Spleen (tissue), 11 donors: ENCODE results near the gene FUT6. TPM values are rescaled to one million over a fixed set of nuclear protein-coding genes. Genes with fewer than 3 reads are reported as not detected.

ENCODE experiments used
- DNase-seq: peaks from one replicate; pipeline ENCODE4 v3.0.0-alpha.2; 2020
- H3K27ac ChIP-seq, 8 donors: fragments of 200-600 bp; sonication (generic) in 7 of 8; 1 replicate in 4 of 8; 2 replicates in 4 of 8; pipeline versions ENCODE4 v1.5.0 to v1.8.0; 2016 to 2021; ENCODE audit warnings: inconsistent platforms in 4 of 8, mild to moderate bottlenecking in 4 of 8, moderate library complexity in 1 of 8
- H3K27me3 ChIP-seq, 7 donors: fragments of 200-600 bp; sonication (generic) in 6 of 7; replicated peaks in 1 of 7; 1 replicate in 4 of 7; 2 replicates in 3 of 7; pipeline versions ENCODE4 v1.5.0 to v1.8.0; 2016 to 2021; ENCODE audit warnings: inconsistent platforms in 3 of 7, mild to moderate bottlenecking in 1 of 7
- H3K36me3 ChIP-seq, 6 donors: fragments of 200-600 bp; sonication (generic) in 5 of 6; 1 replicate in 4 of 6; 2 replicates in 2 of 6; pipeline versions ENCODE4 v1.5.0 to v1.8.0; 2016 to 2021; ENCODE audit warnings: inconsistent platforms in 2 of 6
- H3K4me1 ChIP-seq, 6 donors: fragments of 200-600 bp; sonication (generic) in 5 of 6; 1 replicate in 3 of 6; 2 replicates in 3 of 6; pipeline versions ENCODE4 v1.5.0 to v1.8.0; 2016 to 2021; ENCODE audit warnings: inconsistent platforms in 3 of 6
- H3K4me3 ChIP-seq, 8 donors: fragments of 200-600 bp; sonication (generic) in 7 of 8; 1 replicate in 4 of 8; 2 replicates in 4 of 8; pipeline versions ENCODE4 v1.5.0 to v1.8.0; 2016 to 2021; ENCODE audit warnings: inconsistent platforms in 4 of 8, mild to moderate bottlenecking in 4 of 8, moderate library complexity in 2 of 8
- H3K9me3 ChIP-seq, 8 donors: fragments of 200-600 bp; sonication (generic) in 7 of 8; 1 replicate in 4 of 8; 2 replicates in 4 of 8; pipeline versions ENCODE4 v1.5.0 to v1.8.0; 2016 to 2021; ENCODE audit warnings: inconsistent platforms in 4 of 8
- CTCF ChIP-seq, 11 experiments: fragments of 200-600 bp in 7 of 11; fragments of 450-650 bp in 4 of 11; sonication (generic) in 4 of 11; IDR thresholded peaks in 8 of 11; conservative IDR thresholded peaks in 3 of 11; 1 replicate in 7 of 11; 2 replicates in 4 of 11; pipeline versions ENCODE4 v1.4.0 to v1.8.0; 2016 to 2021; ENCODE audit warnings: antibody characterized with exemption in 11 of 11, inconsistent platforms in 4 of 11, mild to moderate bottlenecking in 1 of 11
- POLR2A ChIP-seq, 3 donors: fragments of 450-650 bp; IDR thresholded peaks; one replicate each; pipeline ENCODE4 v1.5.1; 2017; ENCODE audit warnings: antibody characterized with exemption in 3 of 3, mild to moderate bottlenecking in 1 of 3
- POLR2AphosphoS5 ChIP-seq, 3 donors: sonication (generic); formaldehyde crosslinking; IDR thresholded peaks; one replicate each; pipeline ENCODE4 v1.5.1; 2017; ENCODE audit warnings: antibody characterized with exemption in 3 of 3
- WGBS, 5 donors: extraction: QIAGEN DNeasy Blood & Tissue Kit in 3 of 5; methylation state at CpG; one replicate each; pipeline versions ENCODE4 v1.1.5 to v1.1.7; 2013 to 2018; 5-methylcytosine and 5-hydroxymethylcytosine counted together
- intact Hi-C: fragments of 100-400 bp; cut with DNase I; formaldehyde crosslinking; loops from one replicate; pipeline ENCODE4 v1.15.0; 2023; ENCODE audit warnings: low total_unique reads
- polyA plus RNA-seq, 3 donors: library from polyadenylated mRNA; stranded (reverse); fragments of 200-250 nt; gene quantifications; one replicate each; pipeline ENCODE4 v1.2.1, GENCODE V29; 2013
- total RNA-seq, 7 donors: library from RNA; depleted of rRNA in 3 of 7; stranded (reverse); fragments of >200 nt in 3 of 7; fragmentation: NEBNext Ultra II Directional in 4 of 7; extraction: Animal tissue kit (Norgen Biotek cat#: 25700) in 4 of 7; gene quantifications; one replicate each; pipeline versions ENCODE4 v1.1.0 to v1.2.1, GENCODE V29; 2016 to 2021
- donor health status: healthy with polysubstance abuse.
- donor health status: DM: no; HTN: no; CAD: no; lungs with moderate emphysema.
- donor health status: DM: no; HTN: no; CAD: no.
- donor health status: Bipolar disorder and iron deficiency.
- donor health status: healthy.
- donor health status: DM: no; HTN: no; CAD: no.
- donor health status: DM: yes; HTN: yes; CAD: no.

Gene FUT6
- total and polyA plus RNA-seq, 10 donors, result 0.06 to 0.44 (median 0.13) TPM; not detected in 5

GRCh38 chr19:5829567-5830310 lies 9.8 kb downstream of the FUT6 start:
- no peak for TF ChIP-seq POLR2AphosphoS5 (IDR thresholded peaks at IDR 0.05)
- no peak for TF ChIP-seq POLR2A (IDR thresholded peaks at IDR 0.05)
- no peak for TF ChIP-seq CTCF (IDR thresholded peaks at IDR 0.05 in 8 of 11, conservative IDR thresholded peaks at IDR 0.05 in 3 of 11)
- Histone ChIP-seq H3K4me3 (no peak overlapping the region), H3K4me1 (peaks cover 4 to 32% (median 25%) of the 10 kb centered on the region in 6 donors), H3K27me3 (peaks cover 0 to 45% (median 21%) of the 10 kb centered on the region in 7 donors), H3K27ac (no peak overlapping the region), H3K36me3 (no peaks in the 10 kb centered on the region), H3K9me3 (peaks cover 0 to 4% (median 0%) of the 10 kb centered on the region in 8 donors)
- WGBS, 5 donors, result 58 to 74% (median 68%) methylated on average over 18 to 34 of the region's 34 CpGs
- intact Hi-C loops, result no loop called here
- DNase-seq, result no peak

- Histone ChIP-seq H3K9me3 (peaks cover 0 to 4% (median 0%) of the 10 kb centered on the region in 8 donors), H3K4me1 (peaks cover 4 to 32% (median 25%) of the 10 kb centered on the region in 6 donors), H3K27ac (peak overlapping the region in 6 of 8 donors; percentile 69 to 85 (median 78)), H3K4me3 (peak overlapping the region; percentile 27 to 73 (median 50)), H3K36me3 (no peaks in the 10 kb centered on the region), H3K27me3 (peaks cover 0 to 40% (median 21%) of the 10 kb centered on the region in 7 donors)
- intact Hi-C loops, result no loop called here
- 0 to 10% (median 3%) methylated on average over 16 to 47 of the region's 47 CpGs for WGBS, 5 donors
- DNase-seq, result no peak
- TF ChIP-seq POLR2A (IDR thresholded peaks at IDR 0.05), result no peak
- no peak for TF ChIP-seq CTCF (IDR thresholded peaks at IDR 0.05 in 8 of 11, conservative IDR thresholded peaks at IDR 0.05 in 3 of 11)
- TF ChIP-seq POLR2AphosphoS5 (IDR thresholded peaks at IDR 0.05), result no peak
These were observed 10.6 kb downstream of the FUT6 start for GRCh38 chr19:5828661-5829566.

GRCh38 chr19:5827891-5828660 lies 11.4 kb downstream of the FUT6 start:
- Histone ChIP-seq H3K27me3 (peaks cover 0 to 44% (median 21%) of the 10 kb centered on the region in 7 donors), H3K4me3 (peak overlapping the region; percentile 27 to 73 (median 50)), H3K9me3 (peaks cover 0 to 4% (median 0%) of the 10 kb centered on the region in 8 donors), H3K27ac (peak overlapping the region; percentile 36 to 85 (median 78)), H3K4me1 (peaks cover 4 to 32% (median 25%) of the 10 kb centered on the region in 6 donors), H3K36me3 (no peaks in the 10 kb centered on the region)
- 0 to 1% (median 1%) methylated on average over 54 to 91 of the region's 91 CpGs for WGBS, 5 donors
- peak; percentile 95 for DNase-seq
- peak in 1 of 3 donors; percentile 26 for TF ChIP-seq POLR2A (IDR thresholded peaks at IDR 0.05)
- no peak for TF ChIP-seq CTCF (IDR thresholded peaks at IDR 0.05 in 8 of 11, conservative IDR thresholded peaks at IDR 0.05 in 3 of 11)
- TF ChIP-seq POLR2AphosphoS5 (IDR thresholded peaks at IDR 0.05), result peak; percentile 87 to 92 (median 90)
- intact Hi-C loops, result no loop called here
